Caco-2 (cell line): ENCODE results near the gene NRAS. TPM values are rescaled to one million over a fixed set of nuclear protein-coding genes. Genes with fewer than 3 reads are reported as not detected.

Experiments
- BruUV-seq: library from RNA; stranded (reverse); fragments of 400-500 nt; replicated peaks from 2 replicates; lab custom pipeline; 2021; lab: Mats Ljungman, UMichigan
- CTCF ChIA-PET: fragments of 300-600 bp; sonication (Branson Sonifier 250); formaldehyde crosslinking; loops from one replicate; lab custom pipeline; 2022; ENCODE audit warnings: antibody characterized with exemption; lab: Charles Lee
- POLR2A ChIA-PET: fragments of 300-600 bp; sonication (Branson Sonifier 250); formaldehyde crosslinking; loops from one replicate; lab custom pipeline; 2022; ENCODE audit warnings: antibody characterized with exemption; lab: Charles Lee
- DNase-seq, 2 experiments: peaks; one replicate each; pipeline versions ENCODE4 v3.0.0 to v3.0.0-alpha.2; 2020 to 2022
- H3K27me3 ChIP-seq: replicated peaks from 2 replicates; pipeline ENCODE4 v1.6.0; 2011; ENCODE audit warnings: low read length; ENCODE audit not compliant: control insufficient read depth, insufficient read depth
- H3K36me3 ChIP-seq: 2 replicates; pipeline ENCODE4 v1.5.1; 2011; ENCODE audit warnings: low read length; ENCODE audit not compliant: control insufficient read depth, insufficient read depth
- H3K4me1 ChIP-seq: fragments of 250-450 bp; sonication (Bioruptor Pico); 2 replicates; pipeline ENCODE4 v1.5.1; 2020; ENCODE audit warnings: mild to moderate bottlenecking
- H3K4me3 ChIP-seq: 2 replicates; pipeline ENCODE4 v1.5.1; 2011; ENCODE audit warnings: low read depth, mild to moderate bottlenecking, control low read depth, low read length
- H3K9me3 ChIP-seq: fragments of 250-450 bp; sonication (Bioruptor Pico); 2 replicates; pipeline ENCODE4 v1.5.1; 2020; ENCODE audit warnings: mild to moderate bottlenecking, moderate library complexity
- H3K27ac Mint-ChIP-seq: one replicate; pipeline ENCODE4 v1.8.0; 2022; ENCODE audit warnings: mixed read lengths; ENCODE audit not compliant: unreplicated experiment
- H3K27me3 Mint-ChIP-seq: one replicate; pipeline ENCODE4 v1.8.0; 2022; ENCODE audit warnings: mixed read lengths; ENCODE audit not compliant: insufficient read depth, unreplicated experiment
- H3K36me3 Mint-ChIP-seq: one replicate; pipeline ENCODE4 v1.8.0; 2022; ENCODE audit warnings: mild to moderate bottlenecking, mixed read lengths; ENCODE audit not compliant: insufficient read depth, unreplicated experiment
- H3K4me1 Mint-ChIP-seq: one replicate; pipeline ENCODE4 v1.8.0; 2022; ENCODE audit warnings: low read depth, mixed read lengths; ENCODE audit not compliant: unreplicated experiment
- H3K4me3 Mint-ChIP-seq: one replicate; pipeline ENCODE4 v1.8.0; 2022; ENCODE audit warnings: mild to moderate bottlenecking, moderate library complexity, mixed read lengths; ENCODE audit not compliant: unreplicated experiment
- H3K9me3 Mint-ChIP-seq: one replicate; pipeline ENCODE4 v1.8.0; 2022; ENCODE audit warnings: mixed read lengths; ENCODE audit not compliant: unreplicated experiment
- CTCF ChIP-seq, 2 experiments: fragments of 200-600 bp in 1 of 2; IDR thresholded peaks; 1 replicate in 1 of 2; 2 replicates in 1 of 2; pipeline versions ENCODE4 v1.5.1 to v1.8.0; 2011 to 2022; ENCODE audit warnings: antibody characterized with exemption in 1 of 2, control low read depth in 1 of 2, inconsistent platforms in 1 of 2, low read depth in 1 of 2, low read length in 1 of 2, mild to moderate bottlenecking in 1 of 2, moderate library complexity in 1 of 2; ENCODE audit not compliant: insufficient read depth in 1 of 2, severe bottlenecking in 1 of 2, unreplicated experiment in 1 of 2
- intact Hi-C: fragments of 100-400 bp; cut with micrococcal nuclease; formaldehyde crosslinking; loops from one replicate; pipeline ENCODE4 v1.10.0; 2022; ENCODE audit not compliant: unreplicated experiment
- total RNA-seq: library from RNA; stranded (reverse); gene quantifications from 2 replicates; pipeline ENCODE4 v1.2.3, GENCODE V29; 2022

The NRAS gene
- total RNA-seq, 1 experiment from 2014 or later, result 39.9 TPM

GRCh38 chr1:114690148-114690547 lies 26.4 kb downstream of the NRAS start:
- BruUV-seq, result no TSS peak
- H3K27ac Mint-ChIP-seq, result no peak overlapping the region
- no peak for DNase-seq
- intact Hi-C loops, result no loop called here
- no peak for TF ChIP-seq CTCF (IDR thresholded peaks at IDR 0.05; ENCODE audit: insufficient read depth in 1 of 2, low read depth in 1 of 2, low read length in 1 of 2, severe bottlenecking in 1 of 2, unreplicated experiment in 1 of 2)
- no peaks in the 10 kb centered on the region for H3K36me3 ChIP-seq
- no peaks in the 10 kb centered on the region for H3K36me3 Mint-ChIP-seq
- no peaks in the 10 kb centered on the region for H3K27me3 ChIP-seq
- H3K9me3 ChIP-seq, result no peaks in the 10 kb centered on the region
- H3K4me3 Mint-ChIP-seq, result no peak overlapping the region
- ChIA-PET CTCF (no interaction called here), POLR2A (no interaction called here)
- no peaks in the 10 kb centered on the region for H3K4me1 Mint-ChIP-seq
- H3K4me1 ChIP-seq, result no peaks in the 10 kb centered on the region
- no peak overlapping the region for H3K4me3 ChIP-seq
- H3K27me3 Mint-ChIP-seq, result peaks cover 13% of the 10 kb centered on the region
- H3K9me3 Mint-ChIP-seq, result no peaks in the 10 kb centered on the region

GRCh38 chr1:114688526-114688925 lies 28.0 kb downstream of the NRAS start:
- POLR2A ChIA-PET, result no interaction called here
- no TSS peak for BruUV-seq

GRCh38 chr1:114685851-114686250 lies 30.7 kb downstream of the NRAS start:
- H3K36me3 ChIP-seq, result no peaks in the 10 kb centered on the region
- Mint-ChIP-seq H3K27ac (no peak overlapping the region), H3K36me3 (no peaks in the 10 kb centered on the region), H3K27me3 (peaks cover 16% of the 10 kb centered on the region), H3K9me3 (no peaks in the 10 kb centered on the region), H3K4me1 (no peaks in the 10 kb centered on the region), H3K4me3 (no peak overlapping the region)
- no peaks in the 10 kb centered on the region for H3K4me1 ChIP-seq
- H3K4me3 ChIP-seq, result no peak overlapping the region
- DNase-seq, result no peak
- POLR2A ChIA-PET, result no interaction called here
- intact Hi-C loops, result no loop called here
- no TSS peak for BruUV-seq
- CTCF ChIA-PET, result no interaction called here
- no peaks in the 10 kb centered on the region for H3K9me3 ChIP-seq
- TF ChIP-seq CTCF (IDR thresholded peaks at IDR 0.05; ENCODE audit: insufficient read depth in 1 of 2, low read depth in 1 of 2, low read length in 1 of 2, severe bottlenecking in 1 of 2, unreplicated experiment in 1 of 2), result no peak
- no peaks in the 10 kb centered on the region for H3K27me3 ChIP-seq

More at GRCh38 chr1:114688526-114688925, 28.0 kb downstream of the NRAS start:
- Histone ChIP-seq H3K9me3 (no peaks in the 10 kb centered on the region), H3K4me3 (no peak overlapping the region), H3K36me3 (no peaks in the 10 kb centered on the region), H3K27me3 (no peaks in the 10 kb centered on the region), H3K4me1 (no peaks in the 10 kb centered on the region)
- DNase-seq, result no peak
- Mint-ChIP-seq H3K4me3 (no peak overlapping the region), H3K27ac (no peak overlapping the region), H3K4me1 (no peaks in the 10 kb centered on the region), H3K27me3 (peaks cover 13% of the 10 kb centered on the region), H3K36me3 (no peaks in the 10 kb centered on the region), H3K9me3 (no peaks in the 10 kb centered on the region)
- CTCF ChIA-PET, result no interaction called here
- intact Hi-C loops, result no loop called here
- TF ChIP-seq CTCF (IDR thresholded peaks at IDR 0.05; ENCODE audit: insufficient read depth in 1 of 2, low read depth in 1 of 2, low read length in 1 of 2, severe bottlenecking in 1 of 2, unreplicated experiment in 1 of 2), result no peak
